ENCODE data around the gene PTPRE. TPM values are rescaled to one million over a fixed set of nuclear protein-coding genes. Genes with fewer than 3 reads are reported as not detected.

The PTPRE gene
- total RNA-seq, 2 donors from 2014 or later: 6.5 to 8.9 TPM

- Histone ChIP-seq H3K27ac (no peak overlapping the region), H3K36me3 (replicated peaks in 1 of 2; ENCODE audit: insufficient read depth in 1 of 2, low read depth in 2 of 2) (no peaks in the 10 kb centered on the region), H3K4me1 (no peaks in the 10 kb centered on the region), H3K4me3 (no peak overlapping the region), H3K9me3 (no peaks in the 10 kb centered on the region), H3K27me3 (no peaks in the 10 kb centered on the region)
- DNase-seq (no peak), ATAC-seq (no peak)
- TF ChIP-seq POLR2A (IDR thresholded peaks at IDR 0.05): no peak
- TF ChIP-seq, protein P1, sequence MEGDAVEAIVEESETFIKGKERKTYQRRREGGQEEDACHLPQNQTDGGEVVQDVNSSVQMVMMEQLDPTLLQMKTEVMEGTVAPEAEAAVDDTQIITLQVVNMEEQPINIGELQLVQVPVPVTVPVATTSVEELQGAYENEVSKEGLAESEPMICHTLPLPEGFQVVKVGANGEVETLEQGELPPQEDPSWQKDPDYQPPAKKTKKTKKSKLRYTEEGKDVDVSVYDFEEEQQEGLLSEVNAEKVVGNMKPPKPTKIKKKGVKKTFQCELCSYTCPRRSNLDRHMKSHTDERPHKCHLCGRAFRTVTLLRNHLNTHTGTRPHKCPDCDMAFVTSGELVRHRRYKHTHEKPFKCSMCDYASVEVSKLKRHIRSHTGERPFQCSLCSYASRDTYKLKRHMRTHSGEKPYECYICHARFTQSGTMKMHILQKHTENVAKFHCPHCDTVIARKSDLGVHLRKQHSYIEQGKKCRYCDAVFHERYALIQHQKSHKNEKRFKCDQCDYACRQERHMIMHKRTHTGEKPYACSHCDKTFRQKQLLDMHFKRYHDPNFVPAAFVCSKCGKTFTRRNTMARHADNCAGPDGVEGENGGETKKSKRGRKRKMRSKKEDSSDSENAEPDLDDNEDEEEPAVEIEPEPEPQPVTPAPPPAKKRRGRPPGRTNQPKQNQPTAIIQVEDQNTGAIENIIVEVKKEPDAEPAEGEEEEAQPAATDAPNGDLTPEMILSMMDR (IDR thresholded peaks at IDR 0.05): no peak
- intact Hi-C loops (cut with DNase I): no loop called here
- 79 to 100% methylated on average over 1 of the region's 1 CpG for WGBS, 2 donors
Measured at GRCh38 chr10:128101901-128102300, 195.0 kb downstream of the PTPRE start.

DNA sequence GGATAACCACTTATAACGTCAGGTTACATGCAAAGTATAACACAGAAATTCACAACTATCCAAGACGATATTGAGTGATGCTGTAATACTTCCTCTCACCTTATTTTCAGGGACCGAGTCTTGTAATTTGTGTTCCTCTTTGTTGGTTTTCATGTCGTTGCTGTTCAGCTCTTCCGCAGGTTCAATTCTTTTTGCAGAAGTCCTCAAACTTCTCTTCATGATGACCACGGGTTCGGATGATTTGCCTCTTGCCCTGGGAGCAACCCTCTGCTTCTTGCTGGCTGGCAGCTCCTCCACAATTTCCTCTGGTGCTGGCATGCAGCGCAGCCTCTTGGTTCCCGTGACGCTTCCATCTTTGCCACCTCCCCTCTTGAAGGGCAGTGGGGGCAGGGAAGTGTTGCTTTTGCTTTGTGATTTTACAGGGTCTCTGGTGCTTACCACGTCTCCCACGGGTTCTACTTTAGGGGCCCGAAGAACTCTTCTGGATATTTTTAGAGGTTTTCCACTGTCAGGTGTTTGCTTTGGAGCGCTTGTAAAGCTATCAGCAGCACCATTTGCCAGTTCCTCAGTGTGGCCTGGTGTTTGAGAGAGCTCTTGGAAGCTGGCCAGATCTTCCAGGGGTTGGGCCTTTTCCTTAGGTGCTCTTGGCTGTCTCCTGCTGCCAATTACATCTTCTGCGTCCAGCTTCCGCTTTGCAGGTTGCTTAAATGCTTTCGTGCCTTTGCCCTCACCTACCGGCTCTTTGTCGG, 195.8 kb downstream of the PTPRE start:
- Histone ChIP-seq H3K27me3 (no peaks in the 10 kb centered on the region), H3K4me3 (no peak overlapping the region), H3K4me1 (no peaks in the 10 kb centered on the region), H3K36me3 (replicated peaks in 1 of 2; ENCODE audit: insufficient read depth in 1 of 2, low read depth in 2 of 2) (no peaks in the 10 kb centered on the region), H3K9me3 (no peaks in the 10 kb centered on the region), H3K27ac (no peak overlapping the region)
- WGBS, 2 donors: 72 to 76% methylated on average over 19 of the region's 19 CpGs
- intact Hi-C loops (cut with DNase I): no loop called here
- DNase-seq (no peak), ATAC-seq (no peak)
- TF ChIP-seq, protein P1 (IDR thresholded peaks at IDR 0.05): no peak
- TF ChIP-seq POLR2A (IDR thresholded peaks at IDR 0.05): no peak

GRCh38 chr10:128103229-128103714, 196.4 kb downstream of the PTPRE start:
- Histone ChIP-seq H3K36me3 (replicated peaks in 1 of 2; ENCODE audit: insufficient read depth in 1 of 2, low read depth in 2 of 2) (no peaks in the 10 kb centered on the region), H3K4me3 (no peak overlapping the region), H3K4me1 (no peaks in the 10 kb centered on the region), H3K27ac (no peak overlapping the region), H3K27me3 (no peaks in the 10 kb centered on the region), H3K9me3 (no peaks in the 10 kb centered on the region)
- intact Hi-C loops (cut with DNase I): no loop called here
- ATAC-seq (no peak), DNase-seq (no peak)
- WGBS, 2 donors: 88 to 97% methylated on average over 8 of the region's 8 CpGs
- no peak for TF ChIP-seq POLR2A (IDR thresholded peaks at IDR 0.05)
- TF ChIP-seq, protein P1 (IDR thresholded peaks at IDR 0.05): no peak

- Histone ChIP-seq H3K36me3 (replicated peaks in 1 of 2; ENCODE audit: insufficient read depth in 1 of 2, low read depth in 2 of 2) (no peaks in the 10 kb centered on the region), H3K27ac (no peak overlapping the region), H3K4me1 (no peaks in the 10 kb centered on the region), H3K4me3 (no peak overlapping the region), H3K9me3 (no peaks in the 10 kb centered on the region), H3K27me3 (no peaks in the 10 kb centered on the region)
- no peak for ATAC-seq
- intact Hi-C loops (cut with DNase I): no loop called here
- WGBS, 2 donors: 97% methylated on average over 4 of the region's 4 CpGs
- TF ChIP-seq, protein P1 (IDR thresholded peaks at IDR 0.05): no peak
- no peak for TF ChIP-seq POLR2A (IDR thresholded peaks at IDR 0.05)
- DNase-seq: no peak
Measured at GRCh38 chr10:128105383-128105782, 198.5 kb downstream of the PTPRE start.

- H3K27me3 ChIP-seq: no peaks in the 10 kb centered on the region
- H3K4me1 ChIP-seq: no peaks in the 10 kb centered on the region
- H3K9me3 ChIP-seq: no peaks in the 10 kb centered on the region
- no peak overlapping the region for H3K4me3 ChIP-seq
- DNase-seq (no peak), ATAC-seq (no peak)
- intact Hi-C loops (cut with DNase I): no loop called here
- no peak overlapping the region for H3K27ac ChIP-seq
- TF ChIP-seq, protein P1 (IDR thresholded peaks at IDR 0.05): no peak
- no peak for TF ChIP-seq POLR2A (IDR thresholded peaks at IDR 0.05)
- no peaks in the 10 kb centered on the region for H3K36me3 ChIP-seq (replicated peaks in 1 of 2; ENCODE audit: insufficient read depth in 1 of 2, low read depth in 2 of 2)
- 90 to 96% methylated on average over 4 of the region's 4 CpGs for WGBS, 2 donors
Measured at GRCh38 chr10:128109707-128110106, 202.8 kb downstream of the PTPRE start.

Measured in body of pancreas (tissue), 4 donors.